Large intestine (tissue), 3 donors: Measurements from ENCODE around the gene SORCS2. TPM values are rescaled to one million over a fixed set of nuclear protein-coding genes. Genes with fewer than 3 reads are reported as not detected.

ENCODE experiments used
- DNase-seq, 2 donors: peaks; one replicate each; pipeline versions ENCODE4 v3.0.0 to v3.0.0-alpha.2; 2013
- H3K27ac ChIP-seq: one replicate; pipeline ENCODE4 v1.5.1; 2013; ENCODE audit warnings: low read length
- H3K27me3 ChIP-seq: 2 replicates; pipeline ENCODE4 v1.6.1; 2013; ENCODE audit warnings: low read length; ENCODE audit not compliant: control insufficient read depth, insufficient read depth
- H3K36me3 ChIP-seq: 2 replicates; pipeline ENCODE4 v1.6.1; 2013; ENCODE audit warnings: low read length; ENCODE audit not compliant: control insufficient read depth, insufficient read depth
- H3K4me1 ChIP-seq: one replicate; pipeline ENCODE4 v1.6.1; 2013; ENCODE audit warnings: low read length; ENCODE audit not compliant: control insufficient read depth, insufficient read depth
- H3K4me3 ChIP-seq: one replicate; pipeline ENCODE4 v1.5.1; 2013; ENCODE audit warnings: low read length
- H3K9me3 ChIP-seq: one replicate; pipeline ENCODE4 v1.6.1; 2013; ENCODE audit warnings: mild to moderate bottlenecking, low read depth, low read length, moderate library complexity; ENCODE audit not compliant: control insufficient read depth
- WGBS: methylation state at CpG from one replicate; pipeline ENCODE4 v1.1.5; 2013; ENCODE audit warnings: low lambda C conversion rate; ENCODE audit not compliant: insufficient coverage; 5-methylcytosine and 5-hydroxymethylcytosine counted together
- polyA plus RNA-seq: library from polyadenylated mRNA; unstranded; fragments of 120-200 nt; gene quantifications from one replicate; pipeline ENCODE4 v1.2.1, GENCODE V29; 2013

SORCS2 gene
- polyA plus RNA-seq, 1 donor, result 3.6 TPM

DNA sequence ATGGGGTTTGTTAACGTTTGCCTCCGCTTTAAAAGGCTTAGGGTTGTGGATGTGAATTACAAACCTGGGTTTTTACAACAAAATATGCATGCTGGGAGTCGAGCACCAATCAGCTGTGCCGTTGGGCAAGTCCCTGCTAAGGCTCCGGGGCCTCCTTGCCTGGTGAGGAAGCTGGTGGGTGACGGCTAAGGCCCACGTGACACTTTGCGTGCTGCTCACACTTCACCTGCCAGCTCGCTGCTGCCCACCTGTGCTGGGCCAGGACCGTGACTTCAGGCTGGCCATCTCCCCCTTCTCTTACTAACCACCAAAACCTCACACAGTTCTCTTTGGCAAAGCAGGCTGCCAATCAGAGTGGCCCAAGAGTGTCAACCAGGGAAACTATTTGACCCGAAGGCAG is 569.0 kb downstream of the SORCS2 start:
- WGBS, result no CpG with 5 or more reads among the region's 11 CpGs
- DNase-seq, result no peak

GRCh38 chr4:7761720-7762119 is 569.4 kb downstream of the SORCS2 start:
- Histone ChIP-seq H3K9me3 (no peaks in the 10 kb centered on the region), H3K4me1 (no peaks in the 10 kb centered on the region), H3K27me3 (no peaks in the 10 kb centered on the region), H3K4me3 (no peak overlapping the region), H3K36me3 (peaks cover 73% of the 10 kb centered on the region), H3K27ac (no peak overlapping the region)
- WGBS, result no CpG with 5 or more reads among the region's 12 CpGs
- peak; percentile 45 to 52 for DNase-seq

More for the DNA sequence above, 569.0 kb downstream of the SORCS2 start:
- Histone ChIP-seq H3K36me3 (peaks cover 69% of the 10 kb centered on the region), H3K4me1 (no peaks in the 10 kb centered on the region), H3K4me3 (no peak overlapping the region), H3K27ac (no peak overlapping the region), H3K27me3 (no peaks in the 10 kb centered on the region), H3K9me3 (no peaks in the 10 kb centered on the region)

DNA sequence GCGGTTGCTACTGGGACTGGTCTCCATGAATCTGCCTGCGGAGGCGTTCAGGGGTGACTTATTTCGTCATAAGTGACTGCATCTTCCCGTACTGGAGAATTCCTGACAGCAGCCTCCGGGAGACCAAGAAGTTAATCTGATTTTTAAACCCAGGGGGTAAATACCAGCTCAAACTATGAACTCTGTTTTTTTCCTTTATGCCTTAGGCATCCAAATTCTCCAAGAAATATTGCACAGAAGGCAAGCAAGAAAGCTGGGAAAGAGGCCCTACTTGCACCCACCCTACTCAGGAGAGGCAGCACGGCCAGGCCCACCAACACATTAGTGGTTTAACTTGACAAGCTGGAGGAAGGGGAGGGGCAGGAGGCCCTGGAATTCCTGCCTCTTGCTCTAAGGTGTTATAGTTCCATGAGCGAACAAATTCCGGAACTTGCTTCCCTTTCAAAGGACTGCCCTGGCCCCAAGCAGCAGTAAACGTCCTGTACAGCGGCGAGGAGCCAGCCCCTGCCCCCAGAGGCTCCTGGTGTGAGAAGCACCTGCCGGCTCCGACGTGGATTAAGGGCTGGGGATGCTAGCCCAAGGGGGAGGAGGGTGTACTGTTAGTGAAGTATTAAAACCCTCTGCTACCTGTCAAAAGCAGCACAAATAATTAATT is 570.2 kb downstream of the SORCS2 start:
- Histone ChIP-seq H3K4me1 (no peaks in the 10 kb centered on the region), H3K27me3 (no peaks in the 10 kb centered on the region), H3K4me3 (no peak overlapping the region), H3K27ac (no peak overlapping the region), H3K36me3 (peaks cover 79% of the 10 kb centered on the region), H3K9me3 (no peaks in the 10 kb centered on the region)
- no peak for DNase-seq
- no CpG with 5 or more reads among the region's 15 CpGs for WGBS

GRCh38 chr4:7763106-7763505 is 570.8 kb downstream of the SORCS2 start:
- WGBS, result 93% methylated on average over 5 of the region's 16 CpGs
- H3K27ac ChIP-seq, result no peak overlapping the region
- no peak overlapping the region for H3K4me3 ChIP-seq
- no peaks in the 10 kb centered on the region for H3K9me3 ChIP-seq
- H3K27me3 ChIP-seq, result no peaks in the 10 kb centered on the region
- H3K4me1 ChIP-seq, result no peaks in the 10 kb centered on the region
- peaks cover 82% of the 10 kb centered on the region for H3K36me3 ChIP-seq
- DNase-seq, result no peak

GRCh38 chr4:7763788-7764187 is 571.5 kb downstream of the SORCS2 start:
- DNase-seq, result no peak
- Histone ChIP-seq H3K9me3 (no peaks in the 10 kb centered on the region), H3K36me3 (peaks cover 84% of the 10 kb centered on the region), H3K27ac (no peak overlapping the region), H3K27me3 (no peaks in the 10 kb centered on the region), H3K4me1 (no peaks in the 10 kb centered on the region), H3K4me3 (no peak overlapping the region)
- no CpG with 5 or more reads among the region's 10 CpGs for WGBS

DNA sequence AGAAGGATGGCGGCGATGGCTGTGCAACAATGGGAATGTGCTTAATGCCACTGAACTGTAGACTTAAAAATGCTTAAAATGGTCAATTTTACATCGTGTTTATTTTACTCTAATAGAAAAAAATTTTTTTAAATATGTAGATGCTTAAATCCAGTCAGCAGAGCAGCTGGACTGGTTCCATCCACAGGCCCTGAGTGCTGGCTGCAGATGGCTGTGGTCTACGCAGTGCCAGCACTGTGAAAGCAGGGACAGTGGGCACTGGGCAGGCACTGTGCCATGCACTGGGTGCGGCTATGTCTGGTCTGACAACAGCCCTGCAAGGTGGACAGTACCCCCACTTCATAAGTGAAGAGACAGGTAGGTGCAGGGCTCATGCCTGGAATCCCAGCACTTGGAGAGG is 572.1 kb downstream of the SORCS2 start:
- WGBS, result 100% methylated on average over 1 of the region's 5 CpGs
- no peaks in the 10 kb centered on the region for H3K4me1 ChIP-seq
- no peak for DNase-seq

DNA sequence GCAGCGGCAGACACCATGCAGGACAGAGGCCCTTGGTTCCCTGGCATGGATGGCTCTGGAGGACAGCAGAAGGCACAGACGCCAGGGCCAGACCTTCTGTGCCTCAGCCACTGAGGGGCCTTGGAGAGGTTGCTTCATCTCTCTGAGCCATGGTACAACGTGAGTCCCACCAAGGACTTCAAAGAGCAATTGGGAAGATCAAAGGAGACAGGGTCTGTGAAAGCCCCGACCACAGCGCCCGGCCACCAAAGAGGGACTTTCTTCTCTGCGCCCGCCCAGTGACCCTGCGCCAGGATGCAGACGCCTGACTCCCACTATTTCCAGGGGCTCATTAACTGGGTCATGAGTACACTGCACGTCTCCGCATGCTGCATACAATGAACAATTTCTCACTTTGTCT is 573.3 kb downstream of the SORCS2 start:
- H3K27me3 ChIP-seq, result no peaks in the 10 kb centered on the region
- peaks cover 90% of the 10 kb centered on the region for H3K36me3 ChIP-seq
- WGBS, result no CpG with 5 or more reads among the region's 12 CpGs
- H3K4me3 ChIP-seq, result no peak overlapping the region
- H3K4me1 ChIP-seq, result peaks cover 2% of the 10 kb centered on the region
- H3K27ac ChIP-seq, result no peak overlapping the region
- no peaks in the 10 kb centered on the region for H3K9me3 ChIP-seq
- no peak for DNase-seq

More for the DNA sequence above, 572.1 kb downstream of the SORCS2 start:
- Histone ChIP-seq H3K36me3 (peaks cover 91% of the 10 kb centered on the region), H3K4me3 (no peak overlapping the region), H3K27ac (no peak overlapping the region), H3K9me3 (no peaks in the 10 kb centered on the region), H3K27me3 (no peaks in the 10 kb centered on the region)

- Histone ChIP-seq H3K27me3 (no peaks in the 10 kb centered on the region), H3K27ac (no peak overlapping the region), H3K9me3 (no peaks in the 10 kb centered on the region), H3K4me1 (peaks cover 6% of the 10 kb centered on the region), H3K4me3 (no peak overlapping the region), H3K36me3 (peaks cover 90% of the 10 kb centered on the region)
- no peak for DNase-seq
- no CpG with 5 or more reads among the region's 11 CpGs for WGBS
Measured at GRCh38 chr4:7766086-7766485, 573.7 kb downstream of the SORCS2 start.

DNA sequence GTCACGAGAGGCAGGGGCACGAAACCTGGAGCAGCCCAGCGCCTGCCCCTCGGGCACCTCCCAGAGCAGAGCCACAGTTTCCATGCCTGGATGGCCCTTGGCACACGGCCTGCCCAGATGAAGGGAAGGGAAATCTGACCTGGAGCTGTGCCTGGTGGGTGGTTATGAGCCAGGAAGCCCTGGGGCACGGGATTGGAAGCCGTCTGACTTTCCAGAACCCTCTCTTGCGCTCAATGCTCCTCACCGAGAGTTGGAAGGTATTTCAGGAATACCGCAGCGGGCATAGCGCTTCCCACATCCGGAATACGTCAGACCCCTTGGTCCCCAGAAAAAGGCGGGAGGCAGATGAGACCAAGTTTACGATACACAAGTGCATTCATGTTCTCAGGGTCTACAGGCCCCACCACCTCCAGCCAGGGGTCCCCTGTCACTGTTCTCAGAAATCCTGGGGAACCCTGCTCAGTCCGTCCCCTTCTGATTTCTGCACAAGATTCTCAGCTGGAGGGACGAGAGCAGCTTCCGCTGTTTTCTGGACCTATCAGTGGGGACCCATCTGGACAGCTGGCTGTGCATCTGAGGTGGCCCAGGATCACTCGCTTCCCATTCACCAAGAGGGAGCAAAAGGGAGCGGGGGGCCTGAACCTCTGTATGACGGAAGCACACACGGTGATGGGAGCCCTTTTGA is 574.5 kb downstream of the SORCS2 start:
- WGBS, result no CpG with 5 or more reads among the region's 23 CpGs
- peaks cover 11% of the 10 kb centered on the region for H3K4me1 ChIP-seq
- peaks cover 88% of the 10 kb centered on the region for H3K36me3 ChIP-seq
- H3K27me3 ChIP-seq, result no peaks in the 10 kb centered on the region
- H3K9me3 ChIP-seq, result no peaks in the 10 kb centered on the region
- no peak overlapping the region for H3K27ac ChIP-seq
- H3K4me3 ChIP-seq, result no peak overlapping the region
- no peak for DNase-seq

- no CpG with 5 or more reads among the region's 9 CpGs for WGBS
- no peak overlapping the region for H3K4me3 ChIP-seq
- no peaks in the 10 kb centered on the region for H3K27me3 ChIP-seq
- no peak overlapping the region for H3K27ac ChIP-seq
- peaks cover 83% of the 10 kb centered on the region for H3K36me3 ChIP-seq
- no peaks in the 10 kb centered on the region for H3K9me3 ChIP-seq
- DNase-seq, result no peak
- H3K4me1 ChIP-seq, result peaks cover 15% of the 10 kb centered on the region
Measured at GRCh38 chr4:7767526-7767925, 575.2 kb downstream of the SORCS2 start.

DNA sequence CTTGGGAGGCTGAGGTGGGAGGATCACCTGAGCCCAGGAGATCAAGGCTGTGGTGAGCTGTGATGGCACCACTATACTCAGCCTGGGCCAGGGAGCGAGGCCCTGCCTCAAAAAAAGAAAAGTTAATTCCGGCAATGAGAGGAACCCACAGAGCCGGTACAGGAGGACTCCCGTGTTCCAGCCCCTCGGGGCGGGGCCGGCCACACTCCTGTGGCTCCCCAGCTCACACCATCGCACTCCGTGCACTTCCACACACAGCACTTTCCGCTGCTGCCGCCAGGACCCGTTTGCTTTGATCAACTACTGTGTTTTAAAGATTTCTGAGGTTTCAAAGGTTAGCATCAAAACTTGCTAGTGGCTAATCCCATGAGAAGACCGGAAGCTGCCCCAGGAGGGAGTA is 575.6 kb downstream of the SORCS2 start:
- peaks cover 83% of the 10 kb centered on the region for H3K36me3 ChIP-seq
- H3K4me3 ChIP-seq, result no peak overlapping the region
- no CpG with 5 or more reads among the region's 13 CpGs for WGBS
- H3K4me1 ChIP-seq, result peaks cover 20% of the 10 kb centered on the region
- no peaks in the 10 kb centered on the region for H3K9me3 ChIP-seq
- no peak overlapping the region for H3K27ac ChIP-seq
- H3K27me3 ChIP-seq, result no peaks in the 10 kb centered on the region
- DNase-seq, result no peak
